ENCODE data around the gene NRXN2. TPM values are rescaled to one million over a fixed set of nuclear protein-coding genes. Genes with fewer than 3 reads are reported as not detected.

The NRXN2 gene
- total RNA-seq, 1 donor from 2014 or later: 0.14 TPM

GRCh38 chr11:64695548-64695947 is 27.4 kb downstream of the NRXN2 start:
- Histone ChIP-seq H2AFZ (ENCODE audit: low read depth, low read length) (no peak overlapping the region), H3K79me2 (ENCODE audit: insufficient read depth, low read length) (no peaks in the 10 kb centered on the region), H3K4me1 (ENCODE audit: insufficient read depth, low read length) (no peaks in the 10 kb centered on the region), H3K36me3 (ENCODE audit: insufficient read depth, low read length) (no peaks in the 10 kb centered on the region), H3K9me3 (ENCODE audit: insufficient read depth, low read depth, low read length) (no peaks in the 10 kb centered on the region), H3K9ac (ENCODE audit: low read length) (no peak overlapping the region), H3K27me3 (ENCODE audit: insufficient read depth, low read length) (peaks cover 38% of the 10 kb centered on the region), H3K4me3 (ENCODE audit: insufficient read depth, low read depth, low read length) (no peak overlapping the region), H4K20me1 (ENCODE audit: insufficient read depth, low read length) (no peaks in the 10 kb centered on the region), H3K4me2 (ENCODE audit: low read length) (no peak overlapping the region), H3K27ac (ENCODE audit: low read depth, low read length) (no peak overlapping the region)
- DNase-seq (ENCODE audit: low read depth) (no peak), FAIRE-seq (no peak)
- Mint-ChIP-seq H3K27me3 (ENCODE audit: low read depth, unreplicated experiment) (peaks cover 90% of the 10 kb centered on the region), H3K4me3 (ENCODE audit: unreplicated experiment) (no peak overlapping the region), H3K36me3 (ENCODE audit: low read depth, unreplicated experiment) (peaks cover 3% of the 10 kb centered on the region), H3K9me3 (ENCODE audit: unreplicated experiment) (peaks cover 3% of the 10 kb centered on the region), H3K27ac (ENCODE audit: unreplicated experiment) (no peak overlapping the region), H3K4me1 (ENCODE audit: low read depth, unreplicated experiment) (no peaks in the 10 kb centered on the region)
- no peak for TF ChIP-seq EZH2 (IDR thresholded peaks at IDR 0.05; ENCODE audit: insufficient read depth, low read length)
- TF ChIP-seq, protein P1, sequence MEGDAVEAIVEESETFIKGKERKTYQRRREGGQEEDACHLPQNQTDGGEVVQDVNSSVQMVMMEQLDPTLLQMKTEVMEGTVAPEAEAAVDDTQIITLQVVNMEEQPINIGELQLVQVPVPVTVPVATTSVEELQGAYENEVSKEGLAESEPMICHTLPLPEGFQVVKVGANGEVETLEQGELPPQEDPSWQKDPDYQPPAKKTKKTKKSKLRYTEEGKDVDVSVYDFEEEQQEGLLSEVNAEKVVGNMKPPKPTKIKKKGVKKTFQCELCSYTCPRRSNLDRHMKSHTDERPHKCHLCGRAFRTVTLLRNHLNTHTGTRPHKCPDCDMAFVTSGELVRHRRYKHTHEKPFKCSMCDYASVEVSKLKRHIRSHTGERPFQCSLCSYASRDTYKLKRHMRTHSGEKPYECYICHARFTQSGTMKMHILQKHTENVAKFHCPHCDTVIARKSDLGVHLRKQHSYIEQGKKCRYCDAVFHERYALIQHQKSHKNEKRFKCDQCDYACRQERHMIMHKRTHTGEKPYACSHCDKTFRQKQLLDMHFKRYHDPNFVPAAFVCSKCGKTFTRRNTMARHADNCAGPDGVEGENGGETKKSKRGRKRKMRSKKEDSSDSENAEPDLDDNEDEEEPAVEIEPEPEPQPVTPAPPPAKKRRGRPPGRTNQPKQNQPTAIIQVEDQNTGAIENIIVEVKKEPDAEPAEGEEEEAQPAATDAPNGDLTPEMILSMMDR (IDR thresholded peaks at IDR 0.05; ENCODE audit: insufficient read depth, low read depth, low read length): no peak

DNA sequence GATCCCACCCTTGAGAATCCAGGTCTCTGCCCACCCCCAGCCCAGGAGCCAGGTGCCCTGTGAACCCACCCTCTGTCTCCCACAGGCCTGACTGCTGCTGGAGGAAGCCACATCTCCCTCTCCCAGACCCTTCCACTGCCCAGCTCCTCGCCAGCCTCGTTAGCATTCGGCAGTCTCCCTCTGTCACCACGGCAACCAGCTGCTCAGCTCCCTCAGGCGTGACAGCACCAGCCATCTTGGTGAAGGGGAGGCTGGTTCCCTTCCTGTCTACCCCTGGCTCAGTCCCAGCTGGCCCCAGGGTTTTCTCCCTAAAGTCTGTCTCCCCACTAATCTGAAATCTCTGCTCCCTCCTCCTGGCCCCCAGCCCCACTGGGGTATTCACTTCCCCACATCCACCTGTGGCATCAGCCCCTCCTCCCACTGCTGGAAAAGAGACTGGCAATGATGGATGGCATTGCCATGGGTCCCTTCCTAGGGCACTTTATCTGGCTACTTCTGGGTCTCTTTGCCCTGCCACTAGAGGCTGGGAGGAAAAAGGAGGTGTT is 28.1 kb downstream of the NRXN2 start:
- Histone ChIP-seq H3K27ac (ENCODE audit: low read depth, low read length) (no peak overlapping the region), H2AFZ (ENCODE audit: low read depth, low read length) (no peak overlapping the region), H4K20me1 (ENCODE audit: insufficient read depth, low read length) (no peaks in the 10 kb centered on the region), H3K9ac (ENCODE audit: low read length) (no peak overlapping the region), H3K36me3 (ENCODE audit: insufficient read depth, low read length) (no peaks in the 10 kb centered on the region), H3K27me3 (ENCODE audit: insufficient read depth, low read length) (peaks cover 38% of the 10 kb centered on the region), H3K4me1 (ENCODE audit: insufficient read depth, low read length) (no peaks in the 10 kb centered on the region), H3K79me2 (ENCODE audit: insufficient read depth, low read length) (no peaks in the 10 kb centered on the region), H3K4me2 (ENCODE audit: low read length) (no peak overlapping the region), H3K9me3 (ENCODE audit: insufficient read depth, low read depth, low read length) (no peaks in the 10 kb centered on the region), H3K4me3 (ENCODE audit: insufficient read depth, low read depth, low read length) (no peak overlapping the region)
- Mint-ChIP-seq H3K9me3 (ENCODE audit: unreplicated experiment) (peaks cover 3% of the 10 kb centered on the region), H3K36me3 (ENCODE audit: low read depth, unreplicated experiment) (peaks cover 3% of the 10 kb centered on the region), H3K27ac (ENCODE audit: unreplicated experiment) (no peak overlapping the region), H3K4me1 (ENCODE audit: low read depth, unreplicated experiment) (no peaks in the 10 kb centered on the region), H3K4me3 (ENCODE audit: unreplicated experiment) (no peak overlapping the region), H3K27me3 (ENCODE audit: low read depth, unreplicated experiment) (peaks cover 86% of the 10 kb centered on the region)
- no peak for TF ChIP-seq EZH2 (IDR thresholded peaks at IDR 0.05; ENCODE audit: insufficient read depth, low read length)
- TF ChIP-seq, protein P1 (IDR thresholded peaks at IDR 0.05; ENCODE audit: insufficient read depth, low read depth, low read length): no peak
- DNase-seq (ENCODE audit: low read depth) (no peak), FAIRE-seq (no peak)

DNA sequence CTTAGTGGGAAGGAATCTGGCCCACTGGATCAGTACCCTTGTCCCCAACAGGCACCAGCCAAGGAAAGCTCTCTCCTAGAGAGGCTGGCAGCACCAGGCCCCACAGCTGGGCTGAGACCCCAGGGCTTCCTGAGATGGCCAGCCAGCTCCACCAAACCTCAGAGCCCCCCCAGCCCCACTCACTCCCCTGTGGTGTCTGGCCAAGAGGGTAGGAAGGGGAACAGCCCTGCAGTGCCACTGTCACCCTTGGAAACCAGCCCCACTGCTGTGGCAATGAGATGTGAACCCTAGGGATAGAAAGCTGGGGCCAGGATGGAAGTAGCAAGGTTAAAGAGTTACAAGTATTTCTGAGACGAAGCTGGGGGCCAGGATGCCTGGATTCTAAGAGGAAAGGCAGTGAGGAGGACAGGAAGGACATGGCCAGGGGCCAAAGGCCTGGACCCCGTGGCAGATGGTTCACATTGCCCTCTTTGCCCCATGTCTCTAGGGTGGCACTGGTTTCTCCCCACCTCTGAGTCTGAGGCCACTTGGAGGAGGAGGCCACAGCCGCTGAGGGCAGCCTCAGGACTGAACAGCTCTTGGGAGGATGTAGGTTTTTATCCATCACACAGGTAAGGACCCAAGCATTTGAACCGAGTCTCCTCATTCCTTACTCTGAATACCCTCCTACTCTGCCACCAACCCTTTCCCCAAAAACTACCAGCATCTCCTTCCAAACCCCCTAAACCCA is 28.8 kb downstream of the NRXN2 start:
- Histone ChIP-seq H3K79me2 (ENCODE audit: insufficient read depth, low read length) (no peaks in the 10 kb centered on the region), H3K4me3 (ENCODE audit: insufficient read depth, low read depth, low read length) (no peak overlapping the region), H3K36me3 (ENCODE audit: insufficient read depth, low read length) (no peaks in the 10 kb centered on the region), H2AFZ (ENCODE audit: low read depth, low read length) (no peak overlapping the region), H3K9ac (ENCODE audit: low read length) (no peak overlapping the region), H3K9me3 (ENCODE audit: insufficient read depth, low read depth, low read length) (no peaks in the 10 kb centered on the region), H3K4me2 (ENCODE audit: low read length) (no peak overlapping the region), H3K27ac (ENCODE audit: low read depth, low read length) (no peak overlapping the region), H3K4me1 (ENCODE audit: insufficient read depth, low read length) (no peaks in the 10 kb centered on the region), H3K27me3 (ENCODE audit: insufficient read depth, low read length) (peaks cover 38% of the 10 kb centered on the region), H4K20me1 (ENCODE audit: insufficient read depth, low read length) (no peaks in the 10 kb centered on the region)
- Mint-ChIP-seq H3K27me3 (ENCODE audit: low read depth, unreplicated experiment) (peaks cover 89% of the 10 kb centered on the region), H3K4me1 (ENCODE audit: low read depth, unreplicated experiment) (no peaks in the 10 kb centered on the region), H3K9me3 (ENCODE audit: unreplicated experiment) (peaks cover 3% of the 10 kb centered on the region), H3K27ac (ENCODE audit: unreplicated experiment) (no peak overlapping the region), H3K4me3 (ENCODE audit: unreplicated experiment) (no peak overlapping the region), H3K36me3 (ENCODE audit: low read depth, unreplicated experiment) (peaks cover 3% of the 10 kb centered on the region)
- FAIRE-seq (no peak), DNase-seq (ENCODE audit: low read depth) (no peak)
- TF ChIP-seq, protein P1 (IDR thresholded peaks at IDR 0.05; ENCODE audit: insufficient read depth, low read depth, low read length): no peak
- no peak for TF ChIP-seq EZH2 (IDR thresholded peaks at IDR 0.05; ENCODE audit: insufficient read depth, low read length)

All from astrocyte (in vitro differentiated cells and primary cell).